Liver (tissue), 3 donors: Measurements from ENCODE around the gene P2RY14.

Source experiments
- TAF1 ChIP-seq: conservative IDR thresholded peaks from 2 replicates; pipeline ENCODE4 v1.6.1; 2016; ENCODE audit warnings: antibody characterized with exemption, mild to moderate bottlenecking
- TF ChIP-seq, protein P1 (sequence below): fragments of 150-350 bp; IDR thresholded peaks from 2 replicates; pipeline ENCODE4 v1.5.1; 2017; ENCODE audit warnings: improper control_type of control experiment, low read depth, low read length; ENCODE audit not compliant: missing input control
- TF ChIP-seq, protein P2 (sequence below): IDR thresholded peaks from 2 replicates; pipeline ENCODE4 v1.6.1; 2016; ENCODE audit warnings: antibody characterized with exemption
- donor health status: healthy.
- donor health status: healthy.

DNA sequence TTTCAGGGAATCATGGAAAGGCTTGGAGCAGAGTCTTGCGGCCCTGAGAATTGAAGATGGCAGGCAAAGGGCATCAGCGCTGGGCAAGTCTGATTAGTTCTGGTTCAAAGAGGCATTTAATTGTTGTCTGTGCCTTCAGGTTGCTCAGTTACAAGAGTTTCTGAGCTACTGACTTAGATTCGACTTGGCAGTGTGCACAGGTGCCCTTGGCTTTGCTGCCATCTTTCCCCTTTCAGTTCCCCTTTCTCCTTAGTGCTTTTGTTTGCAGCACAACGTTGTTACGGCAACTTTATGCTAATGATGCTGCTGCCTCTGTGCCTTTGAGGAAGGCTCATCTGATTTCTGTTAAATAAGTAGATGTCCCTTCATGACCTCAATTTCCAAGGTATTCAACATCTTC is 12.5 kb downstream of the P2RY14 start:
- TF ChIP-seq, protein P1, sequence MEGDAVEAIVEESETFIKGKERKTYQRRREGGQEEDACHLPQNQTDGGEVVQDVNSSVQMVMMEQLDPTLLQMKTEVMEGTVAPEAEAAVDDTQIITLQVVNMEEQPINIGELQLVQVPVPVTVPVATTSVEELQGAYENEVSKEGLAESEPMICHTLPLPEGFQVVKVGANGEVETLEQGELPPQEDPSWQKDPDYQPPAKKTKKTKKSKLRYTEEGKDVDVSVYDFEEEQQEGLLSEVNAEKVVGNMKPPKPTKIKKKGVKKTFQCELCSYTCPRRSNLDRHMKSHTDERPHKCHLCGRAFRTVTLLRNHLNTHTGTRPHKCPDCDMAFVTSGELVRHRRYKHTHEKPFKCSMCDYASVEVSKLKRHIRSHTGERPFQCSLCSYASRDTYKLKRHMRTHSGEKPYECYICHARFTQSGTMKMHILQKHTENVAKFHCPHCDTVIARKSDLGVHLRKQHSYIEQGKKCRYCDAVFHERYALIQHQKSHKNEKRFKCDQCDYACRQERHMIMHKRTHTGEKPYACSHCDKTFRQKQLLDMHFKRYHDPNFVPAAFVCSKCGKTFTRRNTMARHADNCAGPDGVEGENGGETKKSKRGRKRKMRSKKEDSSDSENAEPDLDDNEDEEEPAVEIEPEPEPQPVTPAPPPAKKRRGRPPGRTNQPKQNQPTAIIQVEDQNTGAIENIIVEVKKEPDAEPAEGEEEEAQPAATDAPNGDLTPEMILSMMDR: no peak
- TF ChIP-seq, protein P2, sequence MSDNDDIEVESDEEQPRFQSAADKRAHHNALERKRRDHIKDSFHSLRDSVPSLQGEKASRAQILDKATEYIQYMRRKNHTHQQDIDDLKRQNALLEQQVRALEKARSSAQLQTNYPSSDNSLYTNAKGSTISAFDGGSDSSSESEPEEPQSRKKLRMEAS: no peak
- TF ChIP-seq TAF1: no peak
